IPS DF 19.7 (cell line): Measurements from ENCODE around the gene LBH.

ENCODE experiments used
- DNase-seq: peaks from one replicate; pipeline ENCODE4 v3.0.0-alpha.2; 2013; ENCODE audit warnings: low read depth, low spot score

LBH gene

GRCh38 chr2:30303095-30303494 is 71.8 kb downstream of the LBH start:
- no peak for DNase-seq

GRCh38 chr2:30305235-30305634 is 73.9 kb downstream of the LBH start:
- DNase-seq = no peak

DNA sequence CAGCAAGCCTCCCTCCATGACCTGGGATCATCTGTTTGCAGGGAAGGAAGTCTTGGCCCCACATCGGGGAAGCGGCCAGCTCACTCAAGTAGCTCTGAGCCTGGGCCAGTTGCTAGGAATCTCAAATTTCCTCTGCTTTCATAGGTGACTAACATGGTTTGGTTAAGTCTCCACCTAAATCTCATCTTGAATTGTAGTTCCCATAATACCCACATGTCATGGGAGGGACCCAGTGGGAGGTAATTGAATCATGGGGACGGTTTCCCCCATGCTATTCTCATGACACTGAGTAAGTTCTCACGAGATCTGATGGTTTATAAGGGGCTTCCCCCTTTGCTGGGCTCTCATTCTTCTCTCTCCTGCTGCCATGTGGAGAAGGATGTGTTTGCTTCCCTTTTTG is 75.2 kb downstream of the LBH start:
- no peak for DNase-seq

DNA sequence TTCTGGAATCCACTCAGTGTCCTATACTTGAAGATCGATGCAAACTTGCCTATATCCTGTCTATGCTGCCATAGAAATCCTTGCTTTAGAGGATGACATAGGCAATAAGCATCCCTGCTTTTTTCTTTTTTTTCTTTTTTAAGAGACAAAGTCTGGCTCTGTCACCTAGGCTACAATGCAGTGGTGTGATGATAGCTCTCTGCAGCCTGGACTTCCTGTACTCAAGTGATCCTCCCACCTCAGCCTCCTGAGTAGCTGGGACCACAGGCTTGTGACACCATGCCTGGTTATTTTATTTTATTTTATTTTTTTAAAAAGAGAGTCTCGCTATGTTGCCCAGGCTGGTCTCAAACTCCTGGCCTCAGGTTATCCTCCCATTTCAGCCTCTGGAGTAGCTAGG is 76.9 kb downstream of the LBH start:
- DNase-seq = no peak
